ENCODE data around the gene CARHSP1.
"Not testable (repeated sequence)": the region's sequence is repeated elsewhere in the genome, so short reads cannot be mapped to it uniquely, and the experiment has no call there.

Gene CARHSP1

GRCh38 chr16:8828541-8829165, 40.2 kb downstream of the CARHSP1 start:
- DNase-seq (ENCODE audit: low read depth, low spot score), result no peak

- no peak for DNase-seq (ENCODE audit: low read depth, low spot score)
Measured at GRCh38 chr16:8826278-8826879, 42.4 kb downstream of the CARHSP1 start.

- no peak for DNase-seq (ENCODE audit: low read depth, low spot score)
Measured at GRCh38 chr16:8822403-8822802, 46.4 kb downstream of the CARHSP1 start.

GRCh38 chr16:8819411-8820034, 49.3 kb downstream of the CARHSP1 start:
- DNase-seq (ENCODE audit: low read depth, low spot score), result no peak

DNA sequence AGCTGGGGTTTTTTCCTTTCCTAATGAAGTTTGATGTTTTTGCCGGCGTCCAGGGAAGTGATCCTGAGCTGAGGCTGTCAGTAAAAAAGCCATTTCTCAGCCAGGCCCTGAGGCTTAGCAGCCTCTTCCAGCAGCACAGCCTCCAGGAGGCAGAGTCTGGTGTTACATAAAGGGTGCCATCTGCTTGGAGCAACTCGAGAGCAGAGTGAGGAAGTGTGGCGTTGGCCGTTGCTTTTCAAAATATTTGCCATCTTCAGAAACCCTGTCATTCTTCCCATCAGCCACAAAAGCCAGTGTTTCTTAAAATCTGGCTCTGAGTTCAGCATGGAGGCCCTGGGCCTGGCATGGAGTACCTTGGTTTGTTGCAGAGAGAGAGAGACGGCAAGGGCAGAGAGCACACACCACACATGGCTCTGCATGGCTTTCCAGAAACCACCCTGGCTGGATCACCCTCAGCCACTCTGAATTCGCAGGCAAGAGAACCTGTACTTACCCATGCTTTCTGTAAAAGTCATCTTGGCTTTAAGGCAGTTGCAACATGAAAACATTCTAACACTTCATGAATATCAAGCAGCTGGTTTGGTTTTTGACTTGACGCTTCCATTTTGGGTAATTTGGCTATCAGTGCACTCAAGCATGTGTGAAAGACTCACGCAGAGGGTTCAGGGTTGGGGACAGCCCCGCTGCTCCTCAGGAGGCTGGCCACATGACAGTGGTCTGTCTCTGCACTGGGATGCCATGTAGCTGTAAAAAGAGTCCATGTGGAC, 50.1 kb downstream of the CARHSP1 start:
- no peak for DNase-seq (ENCODE audit: low read depth, low spot score)

- no peak for DNase-seq (ENCODE audit: low read depth, low spot score)
Measured at GRCh38 chr16:8816967-8817655, 51.7 kb downstream of the CARHSP1 start.

GRCh38 chr16:8814095-8814806, 54.6 kb downstream of the CARHSP1 start:
- DNase-seq (ENCODE audit: low read depth, low spot score), result no peak

DNA sequence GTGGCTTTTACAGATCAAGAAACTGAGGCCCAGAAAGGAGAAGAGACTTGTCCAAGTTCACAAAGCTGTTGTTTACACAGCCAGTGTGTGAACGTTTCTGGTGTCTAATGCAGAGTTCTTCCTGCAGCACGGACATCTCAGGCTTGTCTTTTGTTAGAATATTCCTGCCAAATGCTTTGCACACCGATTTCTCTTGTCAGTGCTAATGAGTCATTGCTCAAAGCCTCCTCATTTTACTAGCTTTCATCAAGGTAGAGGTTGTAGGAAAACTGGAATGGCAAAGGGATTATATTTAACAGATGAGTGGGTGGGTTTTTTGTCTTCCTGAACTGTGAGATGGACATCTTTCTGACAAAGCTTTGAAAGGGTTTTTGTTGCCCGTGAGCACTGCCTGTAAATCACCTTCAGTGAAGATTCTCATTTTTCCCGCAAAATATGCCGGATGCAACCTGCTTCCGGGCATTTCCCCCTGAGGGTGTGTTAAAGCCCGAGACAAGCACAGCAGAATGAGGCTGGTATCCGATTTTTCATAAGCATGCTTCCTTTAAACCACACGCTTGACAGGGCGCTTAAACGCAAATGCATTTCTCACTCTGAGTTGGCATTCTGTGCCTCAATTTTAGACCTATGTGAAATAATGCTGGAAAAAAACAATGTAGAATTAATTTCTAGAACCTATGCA, 56.5 kb downstream of the CARHSP1 start:
- no peak for DNase-seq (ENCODE audit: low read depth, low spot score)

- DNase-seq (ENCODE audit: low read depth, low spot score), result no peak
Measured at GRCh38 chr16:8808613-8809353, 60.0 kb downstream of the CARHSP1 start.

GRCh38 chr16:8808009-8808408, 60.8 kb downstream of the CARHSP1 start:
- DNase-seq (ENCODE audit: low read depth, low spot score), result no peak

DNA sequence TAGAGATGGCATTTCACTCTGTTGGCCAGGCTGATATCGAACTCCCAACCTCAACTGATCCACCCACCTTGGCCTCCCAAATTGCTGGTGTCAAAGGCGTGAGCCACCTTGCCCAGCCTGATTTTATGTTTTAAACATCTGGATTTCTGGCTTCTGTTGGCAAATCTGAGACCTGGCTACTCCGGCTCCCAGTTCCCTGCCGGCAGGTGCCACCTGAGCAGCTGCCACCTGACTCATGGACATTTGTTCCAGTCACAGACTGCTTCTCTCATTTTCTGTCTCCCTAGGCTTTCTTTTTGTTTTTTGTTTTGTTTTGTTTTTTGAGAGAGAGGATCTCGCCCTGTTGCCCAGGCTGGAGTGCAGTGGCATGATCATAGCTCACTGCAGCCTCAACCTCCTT, 61.6 kb downstream of the CARHSP1 start:
- DNase-seq (ENCODE audit: low read depth, low spot score), result no peak

- no peak for DNase-seq (ENCODE audit: low read depth, low spot score)
Measured at GRCh38 chr16:8806272-8806983, 62.4 kb downstream of the CARHSP1 start.

- DNase-seq (ENCODE audit: low read depth, low spot score), result no peak
Measured at GRCh38 chr16:8804313-8804712, 64.5 kb downstream of the CARHSP1 start.

- not testable (repeated sequence) for DNase-seq (ENCODE audit: low read depth, low spot score)
Measured at GRCh38 chr16:8803733-8804132, 65.1 kb downstream of the CARHSP1 start.
